Measurements from ENCODE around the gene PPP2R1B.
"Not testable (repeated sequence)": the region's sequence is repeated elsewhere in the genome, so short reads cannot be mapped to it uniquely, and the experiment has no call there.

PPP2R1B gene

DNA sequence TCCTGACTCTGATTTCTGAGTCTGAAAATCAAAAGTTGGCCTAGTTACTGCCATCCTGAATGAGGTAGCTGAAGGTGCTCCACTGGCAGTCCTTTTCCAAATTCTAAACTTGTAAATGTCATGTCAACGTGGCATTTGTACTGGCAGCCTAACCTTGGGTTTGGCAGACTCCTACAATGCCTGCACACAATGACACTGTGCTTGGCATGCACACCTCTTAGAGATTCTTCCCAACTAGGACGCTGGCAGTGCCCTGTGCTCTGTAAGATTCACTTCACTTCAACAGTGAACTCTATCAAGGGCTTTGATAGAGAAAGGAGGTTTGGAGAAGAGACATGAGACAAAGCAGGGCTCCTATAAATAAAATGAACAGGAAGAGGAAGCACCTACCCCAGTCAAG lies 21.9 kb upstream of the PPP2R1B start:
- no peak for DNase-seq (ENCODE audit: low spot score)
- in situ Hi-C loops (cut with MboI; ENCODE audit: low pct_unique_long_range_greater_than_20kb, low sequenced_read_pairs, unreplicated experiment), result no loop called here
- TF ChIP-seq, protein P1, sequence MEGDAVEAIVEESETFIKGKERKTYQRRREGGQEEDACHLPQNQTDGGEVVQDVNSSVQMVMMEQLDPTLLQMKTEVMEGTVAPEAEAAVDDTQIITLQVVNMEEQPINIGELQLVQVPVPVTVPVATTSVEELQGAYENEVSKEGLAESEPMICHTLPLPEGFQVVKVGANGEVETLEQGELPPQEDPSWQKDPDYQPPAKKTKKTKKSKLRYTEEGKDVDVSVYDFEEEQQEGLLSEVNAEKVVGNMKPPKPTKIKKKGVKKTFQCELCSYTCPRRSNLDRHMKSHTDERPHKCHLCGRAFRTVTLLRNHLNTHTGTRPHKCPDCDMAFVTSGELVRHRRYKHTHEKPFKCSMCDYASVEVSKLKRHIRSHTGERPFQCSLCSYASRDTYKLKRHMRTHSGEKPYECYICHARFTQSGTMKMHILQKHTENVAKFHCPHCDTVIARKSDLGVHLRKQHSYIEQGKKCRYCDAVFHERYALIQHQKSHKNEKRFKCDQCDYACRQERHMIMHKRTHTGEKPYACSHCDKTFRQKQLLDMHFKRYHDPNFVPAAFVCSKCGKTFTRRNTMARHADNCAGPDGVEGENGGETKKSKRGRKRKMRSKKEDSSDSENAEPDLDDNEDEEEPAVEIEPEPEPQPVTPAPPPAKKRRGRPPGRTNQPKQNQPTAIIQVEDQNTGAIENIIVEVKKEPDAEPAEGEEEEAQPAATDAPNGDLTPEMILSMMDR (IDR thresholded peaks at IDR 0.05; ENCODE audit: extremely low read depth, insufficient read depth, missing control alignments), result no peak

DNA sequence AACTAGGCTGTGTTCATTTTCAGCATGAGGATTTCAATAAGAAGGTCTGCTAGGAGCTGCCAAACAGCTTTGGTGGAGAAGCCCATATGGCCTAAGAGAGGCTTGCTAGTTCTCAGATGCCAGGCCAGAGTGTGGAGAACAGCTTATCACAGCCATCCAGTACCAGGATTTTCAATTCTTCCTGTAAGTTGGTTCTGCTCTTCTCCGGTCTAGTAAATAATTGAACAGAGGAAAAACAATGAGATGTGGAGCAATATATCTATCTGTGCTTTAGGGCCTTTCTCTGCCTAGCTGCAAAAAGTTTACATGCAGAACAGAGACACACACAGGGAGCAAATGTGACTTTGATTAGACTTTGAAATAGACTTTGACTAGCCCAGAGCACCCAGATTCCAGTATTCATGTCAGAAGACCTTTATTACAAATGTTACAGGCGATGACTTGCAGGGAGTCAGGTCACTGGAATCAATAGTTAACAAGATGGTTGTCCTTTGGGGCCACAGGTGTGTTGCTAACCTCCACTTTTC lies 19.8 kb upstream of the PPP2R1B start:
- no peak for DNase-seq (ENCODE audit: low spot score)
- in situ Hi-C loops (cut with MboI; ENCODE audit: low pct_unique_long_range_greater_than_20kb, low sequenced_read_pairs, unreplicated experiment), result no loop called here
- TF ChIP-seq, protein P1 (IDR thresholded peaks at IDR 0.05; ENCODE audit: extremely low read depth, insufficient read depth, missing control alignments), result no peak

DNA sequence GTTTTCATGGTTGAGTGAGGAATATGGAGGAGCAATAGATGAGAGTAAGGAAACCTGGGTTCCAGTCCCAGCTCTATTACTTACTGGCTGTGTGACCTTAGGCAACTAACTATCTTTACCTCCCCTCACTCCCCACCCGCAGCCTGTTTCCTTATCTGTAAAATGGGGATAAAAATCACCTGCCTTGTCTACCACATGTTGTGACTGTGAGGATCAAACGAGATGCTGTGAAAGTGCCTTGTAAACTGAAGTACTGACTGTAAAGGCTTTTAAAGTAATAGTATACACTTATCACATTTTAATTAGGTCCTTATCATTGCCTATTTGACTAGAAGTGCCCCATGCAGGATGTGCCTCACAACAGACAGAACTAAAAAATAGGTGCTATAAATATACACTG lies 18.9 kb upstream of the PPP2R1B start:
- no peak for DNase-seq (ENCODE audit: low spot score)
- in situ Hi-C loops (cut with MboI; ENCODE audit: low pct_unique_long_range_greater_than_20kb, low sequenced_read_pairs, unreplicated experiment), result no loop called here
- TF ChIP-seq, protein P1 (IDR thresholded peaks at IDR 0.05; ENCODE audit: extremely low read depth, insufficient read depth, missing control alignments), result no peak

DNA sequence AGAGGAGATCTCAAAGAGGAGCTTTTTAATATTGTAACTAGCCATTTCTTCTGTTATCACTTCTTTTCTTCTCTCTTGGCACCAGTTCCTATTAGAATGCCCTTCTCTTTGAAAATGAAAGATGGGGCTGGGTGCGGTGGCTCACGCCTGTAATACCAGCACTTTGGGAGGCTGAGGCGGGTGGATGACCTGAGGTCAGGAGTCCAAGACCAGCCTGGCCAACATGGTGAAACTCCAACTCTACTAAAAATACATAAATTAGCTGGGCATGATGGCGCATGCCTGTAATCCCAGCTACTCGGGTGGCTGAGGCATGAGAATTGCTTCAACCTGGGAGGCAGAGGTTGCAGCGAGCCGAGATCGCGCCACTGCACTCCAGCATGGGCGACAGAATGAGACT lies 18.1 kb upstream of the PPP2R1B start:
- in situ Hi-C loops (cut with MboI; ENCODE audit: low pct_unique_long_range_greater_than_20kb, low sequenced_read_pairs, unreplicated experiment); DNase-seq (ENCODE audit: low spot score): not testable (repeated sequence)

DNA sequence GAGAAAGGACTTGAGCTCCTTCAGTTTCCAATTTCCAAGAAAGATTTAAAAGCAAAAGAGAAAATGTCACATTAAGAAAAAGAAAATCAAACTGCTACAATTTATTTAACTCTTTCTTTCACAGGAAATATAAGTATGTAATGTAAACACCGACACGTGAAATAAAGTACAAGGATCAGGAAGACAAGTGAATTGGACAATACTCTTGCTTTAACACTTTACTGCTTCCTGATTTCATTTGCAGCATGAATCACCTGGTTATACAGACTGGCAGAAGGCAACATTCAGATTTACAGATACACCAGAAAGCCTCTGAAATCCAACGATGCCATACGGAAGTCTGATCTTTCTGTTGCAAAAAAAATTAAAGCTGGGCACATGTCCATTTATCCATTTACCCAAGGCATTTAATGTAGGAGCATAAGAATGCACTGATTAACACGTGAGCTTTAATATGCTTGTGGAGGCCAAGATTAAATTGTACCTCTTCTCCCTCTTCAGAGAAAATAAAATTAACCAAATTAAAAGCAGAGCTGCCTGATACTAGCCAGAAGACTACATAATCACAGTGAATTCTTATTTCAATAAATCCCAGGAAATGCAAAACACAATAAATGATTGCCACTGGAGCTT lies 16.0 kb upstream of the PPP2R1B start:
- TF ChIP-seq, protein P1 (IDR thresholded peaks at IDR 0.05; ENCODE audit: extremely low read depth, insufficient read depth, missing control alignments), result no peak
- in situ Hi-C loops (cut with MboI; ENCODE audit: low pct_unique_long_range_greater_than_20kb, low sequenced_read_pairs, unreplicated experiment), result no loop called here
- DNase-seq (ENCODE audit: low spot score), result no peak

DNA sequence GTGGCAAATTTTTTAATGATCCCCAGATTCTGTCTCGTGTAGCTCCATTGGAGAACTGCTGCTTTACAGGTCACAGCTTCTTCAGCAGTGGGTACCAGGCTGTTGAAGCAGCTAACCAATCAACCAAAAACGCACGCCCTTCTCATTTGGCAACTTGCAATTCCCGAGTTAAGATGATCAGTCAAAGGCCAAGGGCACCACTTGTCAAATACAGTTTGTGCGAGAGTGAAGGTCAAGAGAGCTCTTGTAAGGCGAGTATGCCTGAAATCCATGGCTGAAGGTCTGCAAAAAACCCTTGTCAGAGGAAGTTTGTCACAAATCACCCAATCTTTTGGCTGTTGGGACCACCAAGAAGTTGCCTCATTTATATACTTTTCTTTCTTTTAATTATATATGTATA lies 12.9 kb upstream of the PPP2R1B start:
- TF ChIP-seq, protein P1 (IDR thresholded peaks at IDR 0.05; ENCODE audit: extremely low read depth, insufficient read depth, missing control alignments), result no peak
- in situ Hi-C loops (cut with MboI; ENCODE audit: low pct_unique_long_range_greater_than_20kb, low sequenced_read_pairs, unreplicated experiment), result loop anchor here (10.0 kb wide), 1 partner anchor 174 kb away; the partner anchor contains the start of gene SIK2
- DNase-seq (ENCODE audit: low spot score), result no peak

DNA sequence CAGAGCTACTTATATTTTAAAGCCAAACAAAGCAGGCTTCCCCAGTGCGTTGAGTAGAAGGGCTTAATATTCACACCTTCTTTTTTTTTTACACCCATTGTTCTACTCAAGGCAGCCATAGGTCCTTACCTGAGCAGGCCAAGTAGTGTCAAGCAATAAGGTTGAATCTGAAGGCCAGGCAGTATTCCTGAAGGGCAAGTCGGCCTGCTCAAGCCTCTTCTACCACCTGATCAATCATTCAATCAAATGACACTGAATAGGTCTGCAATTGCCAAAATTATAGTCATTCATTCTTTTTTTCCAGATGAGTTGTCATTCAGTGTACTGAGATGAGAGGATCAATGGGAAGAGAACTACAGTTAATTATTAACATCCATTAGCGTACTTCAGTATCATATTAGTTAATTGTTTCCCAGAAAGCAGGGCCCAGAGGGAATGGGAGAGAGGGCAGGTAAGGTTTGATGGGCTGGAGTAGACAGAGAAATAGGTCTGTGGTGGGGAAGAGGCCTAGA lies 11.9 kb upstream of the PPP2R1B start:
- TF ChIP-seq, protein P1 (IDR thresholded peaks at IDR 0.05; ENCODE audit: extremely low read depth, insufficient read depth, missing control alignments), result no peak
- no peak for DNase-seq (ENCODE audit: low spot score)
- in situ Hi-C loops (cut with MboI; ENCODE audit: low pct_unique_long_range_greater_than_20kb, low sequenced_read_pairs, unreplicated experiment), result loop anchor here (10.0 kb wide), 1 partner anchor 173 kb away; the partner anchor contains the start of gene SIK2
